Measurements from ENCODE around the gene KANSL3.

KANSL3 gene

GRCh38 chr2:96551605-96552314 lies 86.4 kb downstream of the KANSL3 start:
- H3K27me3 Mint-ChIP-seq, result no peaks in the 10 kb centered on the region
- no peak overlapping the region for H3K4me3 Mint-ChIP-seq
- H3K36me3 Mint-ChIP-seq (ENCODE audit: low read depth), result peaks cover 19% of the 10 kb centered on the region
- no peak overlapping the region for H3K27ac Mint-ChIP-seq
- no peaks in the 10 kb centered on the region for H3K9me3 Mint-ChIP-seq
- peaks cover 38% of the 10 kb centered on the region for H3K4me1 Mint-ChIP-seq (ENCODE audit: low read depth)

- H3K27me3 Mint-ChIP-seq, result no peaks in the 10 kb centered on the region
- no peak overlapping the region for H3K4me3 Mint-ChIP-seq
- no peak overlapping the region for H3K27ac Mint-ChIP-seq
- no peaks in the 10 kb centered on the region for H3K9me3 Mint-ChIP-seq
- peaks cover 27% of the 10 kb centered on the region for H3K36me3 Mint-ChIP-seq (ENCODE audit: low read depth)
- H3K4me1 Mint-ChIP-seq (ENCODE audit: low read depth), result peaks cover 38% of the 10 kb centered on the region
Observed at GRCh38 chr2:96550787-96551604, 87.1 kb downstream of the KANSL3 start.

GRCh38 chr2:96549967-96550786 lies 87.9 kb downstream of the KANSL3 start:
- H3K27me3 Mint-ChIP-seq, result no peaks in the 10 kb centered on the region
- peaks cover 34% of the 10 kb centered on the region for H3K36me3 Mint-ChIP-seq (ENCODE audit: low read depth)
- H3K4me1 Mint-ChIP-seq (ENCODE audit: low read depth), result peaks cover 47% of the 10 kb centered on the region

GRCh38 chr2:96549466-96549785 lies 88.7 kb downstream of the KANSL3 start:
- no peaks in the 10 kb centered on the region for H3K9me3 Mint-ChIP-seq
- H3K4me3 Mint-ChIP-seq, result no peak overlapping the region
- peaks cover 42% of the 10 kb centered on the region for H3K36me3 Mint-ChIP-seq (ENCODE audit: low read depth)
- H3K27me3 Mint-ChIP-seq, result no peaks in the 10 kb centered on the region
- H3K27ac Mint-ChIP-seq, result no peak overlapping the region
- peaks cover 51% of the 10 kb centered on the region for H3K4me1 Mint-ChIP-seq (ENCODE audit: low read depth)

More at GRCh38 chr2:96549967-96550786, 87.9 kb downstream of the KANSL3 start:
- Mint-ChIP-seq H3K4me3 (no peak overlapping the region), H3K27ac (no peak overlapping the region), H3K9me3 (no peaks in the 10 kb centered on the region)

- Mint-ChIP-seq H3K27ac (no peak overlapping the region), H3K27me3 (no peaks in the 10 kb centered on the region), H3K4me1 (ENCODE audit: low read depth) (peaks cover 51% of the 10 kb centered on the region), H3K4me3 (no peak overlapping the region), H3K36me3 (ENCODE audit: low read depth) (peaks cover 48% of the 10 kb centered on the region), H3K9me3 (no peaks in the 10 kb centered on the region)
Observed at GRCh38 chr2:96548558-96549465, 89.3 kb downstream of the KANSL3 start.

GRCh38 chr2:96547731-96548171 lies 90.4 kb downstream of the KANSL3 start:
- H3K27me3 Mint-ChIP-seq, result no peaks in the 10 kb centered on the region
- peaks cover 58% of the 10 kb centered on the region for H3K36me3 Mint-ChIP-seq (ENCODE audit: low read depth)
- peak overlapping the region; percentile 17 for H3K4me3 Mint-ChIP-seq
- H3K27ac Mint-ChIP-seq, result peak overlapping the region; percentile 50
- no peaks in the 10 kb centered on the region for H3K9me3 Mint-ChIP-seq
- H3K4me1 Mint-ChIP-seq (ENCODE audit: low read depth), result peaks cover 52% of the 10 kb centered on the region

GRCh38 chr2:96547203-96547641 lies 90.9 kb downstream of the KANSL3 start:
- Mint-ChIP-seq H3K4me1 (ENCODE audit: low read depth) (peaks cover 57% of the 10 kb centered on the region), H3K4me3 (peak overlapping the region; percentile 17), H3K9me3 (no peaks in the 10 kb centered on the region), H3K27ac (peak overlapping the region; percentile 50), H3K27me3 (no peaks in the 10 kb centered on the region), H3K36me3 (ENCODE audit: low read depth) (peaks cover 61% of the 10 kb centered on the region)

- no peak overlapping the region for H3K27ac Mint-ChIP-seq
- no peaks in the 10 kb centered on the region for H3K9me3 Mint-ChIP-seq
- H3K27me3 Mint-ChIP-seq, result no peaks in the 10 kb centered on the region
- no peak overlapping the region for H3K4me3 Mint-ChIP-seq
- H3K36me3 Mint-ChIP-seq (ENCODE audit: low read depth), result peaks cover 58% of the 10 kb centered on the region
- H3K4me1 Mint-ChIP-seq (ENCODE audit: low read depth), result peaks cover 58% of the 10 kb centered on the region
Observed at GRCh38 chr2:96546797-96547196, 91.3 kb downstream of the KANSL3 start.

GRCh38 chr2:96546321-96546720 lies 91.8 kb downstream of the KANSL3 start:
- peak overlapping the region; percentile 79 for H3K27ac Mint-ChIP-seq
- H3K9me3 Mint-ChIP-seq, result no peaks in the 10 kb centered on the region
- H3K4me1 Mint-ChIP-seq (ENCODE audit: low read depth), result peaks cover 62% of the 10 kb centered on the region
- H3K36me3 Mint-ChIP-seq (ENCODE audit: low read depth), result peaks cover 62% of the 10 kb centered on the region
- H3K27me3 Mint-ChIP-seq, result no peaks in the 10 kb centered on the region
- H3K4me3 Mint-ChIP-seq, result peak overlapping the region; percentile 46

All from stimulated activated naive CD8-positive, alpha-beta T cell treated with anti-CD3 and anti-CD28 coated beads, Interleukin-15, Interleukin-2, amounts not matched to agents 100 ng/mL and 50 ng/mL, for 24 hours (primary cell).